Mammary epithelial cell (primary cell): Measurements from ENCODE around the gene DCLK3.

Experiments used
- CTCF ChIP-seq, 2 donors: IDR thresholded peaks in 1 of 2; conservative IDR thresholded peaks in 1 of 2; 2 replicates each; pipeline ENCODE4 v1.5.1; 2011 to 2012; ENCODE audit warnings: inconsistent platforms in 2 of 2, low read length in 2 of 2, mild to moderate bottlenecking in 2 of 2, control low read depth in 1 of 2, low read depth in 1 of 2; ENCODE audit not compliant: insufficient read depth in 1 of 2; ENCODE audit errors: extremely low read depth in 1 of 2
- EZH2 ChIP-seq: IDR thresholded peaks from 2 replicates; pipeline ENCODE4 v1.6.1; 2012; ENCODE audit warnings: low read length, inconsistent platforms, borderline replicate concordance

GRCh38 chr3:36674816-36675215, 89.5 kb downstream of the DCLK3 start:
- TF ChIP-seq CTCF (conservative IDR thresholded peaks at IDR 0.05 in 1 of 2, IDR thresholded peaks at IDR 0.05 in 1 of 2; ENCODE audit: extremely low read depth in 1 of 2, insufficient read depth in 1 of 2, low read depth in 1 of 2, low read length in 2 of 2) (no peak), EZH2 (no peak)
